GM12878 (cell line): Measurements from ENCODE around the gene GARS1. TPM values are rescaled to one million over a fixed set of nuclear protein-coding genes. Genes with fewer than 3 reads are reported as not detected.

Experiments
- BRCA1 ChIP-seq: IDR thresholded peaks from 2 replicates; pipeline ENCODE4 v1.6.1; 2011; ENCODE audit warnings: low read depth, low read length, improper control_type of control experiment
- CREB1 ChIP-seq: IDR thresholded peaks from 2 replicates; pipeline ENCODE4 v1.6.1; 2012; ENCODE audit warnings: low read depth, mild to moderate bottlenecking, inconsistent platforms
- PRDM15 ChIP-seq: fragments of 450-650 bp; formaldehyde crosslinking; IDR thresholded peaks from 2 replicates; pipeline ENCODE4 v1.4.0; 2020; ENCODE audit warnings: mild to moderate bottlenecking, moderate library complexity
- REST ChIP-seq: IDR thresholded peaks from 2 replicates; pipeline ENCODE4 v1.6.1; 2012; ENCODE audit warnings: mild to moderate bottlenecking, low read depth, low read length
- SMAD1 ChIP-seq: fragments of 450-650 bp; IDR thresholded peaks from 2 replicates; pipeline ENCODE4 v1.6.1; 2018; ENCODE audit warnings: mild to moderate bottlenecking, low read depth; ENCODE audit not compliant: partially characterized antibody
- ZNF24 ChIP-seq: fragments of 450-650 bp; IDR thresholded peaks from 2 replicates; pipeline ENCODE4 v1.6.1; 2017; ENCODE audit warnings: antibody characterized with exemption, mild to moderate bottlenecking
- polyA plus RNA-seq, 11 experiments: library from polyadenylated mRNA; depleted of rRNA in 4 of 11; unstranded in 6 of 11; stranded (reverse) in 5 of 11; fragments of >200 nt; fragmentation: Nextera tagmentation in 4 of 11; fragmentation: Illumina TruSeq in 1 of 11; extraction: Ambion mirVana in 4 of 11; extraction: Trizol in 1 of 11; gene quantifications; 1 replicate in 1 of 11; 2 replicates in 10 of 11; pipeline versions ENCODE4 v1.2.1 to v1.2.3, GENCODE V29; 2011 to 2016; ENCODE audit warnings: inconsistent platforms in 2 of 11, missing spikeins in 2 of 11, low read depth in 1 of 11
- total RNA-seq, 4 experiments: library from RNA; depleted of rRNA in 3 of 4; stranded (reverse); fragments of >200 nt in 3 of 4; fragmentation: Illumina TruSeq in 1 of 4; extraction: Trizol in 1 of 4; gene quantifications; 2 replicates each; pipeline versions ENCODE4 v1.2.1 to v1.2.3, GENCODE V29; 2013 to 2021

Gene GARS1
- total and polyA plus RNA-seq, 10 of the 15 experiments (the other 5 are each of a cell fraction or from before 2014, with no cell fraction given): 120 to 361 (median 187) TPM

- TF ChIP-seq PRDM15 (CRISPR knock-in tag): no peak
- TF ChIP-seq CREB1: no peak
- no peak for TF ChIP-seq SMAD1
- TF ChIP-seq BRCA1: no peak
- TF ChIP-seq ZNF24: no peak
- no peak for TF ChIP-seq REST
- TF ChIP-seq, all 136 proteins: peak for 0
Observed at GRCh38 chr7:30652698-30653641, 58.3 kb downstream of the GARS1 start (continued).
